Vagina (tissue), 2 donors: ENCODE data around the gene ATG2B.

Source experiments
- POLR2A ChIP-seq, 2 donors: fragments of 450-650 bp; IDR thresholded peaks; one replicate each; pipeline ENCODE4 v1.6.1; 2017; ENCODE audit warnings: antibody characterized with exemption in 2 of 2, mild to moderate bottlenecking in 2 of 2, moderate library complexity in 2 of 2
- POLR2AphosphoS5 ChIP-seq, 2 donors: sonication (generic); formaldehyde crosslinking; IDR thresholded peaks; one replicate each; pipeline ENCODE4 v1.9.0; 2017; ENCODE audit warnings: antibody characterized with exemption in 2 of 2, mild to moderate bottlenecking in 2 of 2, low read depth in 1 of 2; ENCODE audit not compliant: insufficient read depth in 1 of 2
- TF ChIP-seq, protein P1 (sequence below), 3 experiments: fragments of 450-650 bp in 2 of 3; fragments of 200-600 bp in 1 of 3; sonication (generic) in 1 of 3; IDR thresholded peaks; one replicate each; pipeline ENCODE4 v1.5.1; 2017 to 2019; ENCODE audit warnings: antibody characterized with exemption in 3 of 3, mild to moderate bottlenecking in 2 of 3, moderate library complexity in 2 of 3

DNA sequence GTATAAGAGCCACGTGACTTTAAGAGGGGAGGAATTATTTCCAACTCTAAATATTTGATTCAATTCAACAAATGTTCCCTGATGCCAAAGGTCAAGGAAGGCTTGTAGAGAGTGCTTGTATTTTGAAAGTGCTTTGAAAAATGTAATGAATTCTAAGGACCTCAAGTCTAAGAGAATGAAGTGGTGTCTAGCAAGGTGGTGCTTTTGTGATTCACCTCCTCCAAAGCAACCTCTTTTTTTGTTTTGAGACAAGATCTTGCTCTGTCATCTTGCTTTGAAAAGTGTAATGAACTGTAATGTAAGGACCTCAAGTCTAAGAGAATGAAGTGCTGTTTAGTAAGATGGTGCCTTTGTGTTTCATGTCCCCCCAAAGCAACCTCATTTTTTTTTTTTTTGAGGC is 42.5 kb upstream of the ATG2B start:
- TF ChIP-seq, protein P1, sequence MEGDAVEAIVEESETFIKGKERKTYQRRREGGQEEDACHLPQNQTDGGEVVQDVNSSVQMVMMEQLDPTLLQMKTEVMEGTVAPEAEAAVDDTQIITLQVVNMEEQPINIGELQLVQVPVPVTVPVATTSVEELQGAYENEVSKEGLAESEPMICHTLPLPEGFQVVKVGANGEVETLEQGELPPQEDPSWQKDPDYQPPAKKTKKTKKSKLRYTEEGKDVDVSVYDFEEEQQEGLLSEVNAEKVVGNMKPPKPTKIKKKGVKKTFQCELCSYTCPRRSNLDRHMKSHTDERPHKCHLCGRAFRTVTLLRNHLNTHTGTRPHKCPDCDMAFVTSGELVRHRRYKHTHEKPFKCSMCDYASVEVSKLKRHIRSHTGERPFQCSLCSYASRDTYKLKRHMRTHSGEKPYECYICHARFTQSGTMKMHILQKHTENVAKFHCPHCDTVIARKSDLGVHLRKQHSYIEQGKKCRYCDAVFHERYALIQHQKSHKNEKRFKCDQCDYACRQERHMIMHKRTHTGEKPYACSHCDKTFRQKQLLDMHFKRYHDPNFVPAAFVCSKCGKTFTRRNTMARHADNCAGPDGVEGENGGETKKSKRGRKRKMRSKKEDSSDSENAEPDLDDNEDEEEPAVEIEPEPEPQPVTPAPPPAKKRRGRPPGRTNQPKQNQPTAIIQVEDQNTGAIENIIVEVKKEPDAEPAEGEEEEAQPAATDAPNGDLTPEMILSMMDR (IDR thresholded peaks at IDR 0.05), result no peak
- TF ChIP-seq POLR2A (IDR thresholded peaks at IDR 0.05) (no peak), POLR2AphosphoS5 (IDR thresholded peaks at IDR 0.05; ENCODE audit: insufficient read depth in 1 of 2, low read depth in 1 of 2) (no peak)
